HepG2 (cell line): ENCODE data around the gene CKS2. TPM values are rescaled to one million over a fixed set of nuclear protein-coding genes. Genes with fewer than 3 reads are reported as not detected.

Experiments used
- ELF1 ChIP-seq: sonication (generic); formaldehyde crosslinking; IDR thresholded peaks from 2 replicates; pipeline ENCODE4 v1.4.0; 2020; ENCODE audit warnings: missing genetic modification reagents
- HNRNPL ChIP-seq: fragments of 200-400 bp; formaldehyde crosslinking; IDR thresholded peaks from 2 replicates; pipeline ENCODE4 v1.6.1; 2017; ENCODE audit warnings: mild to moderate bottlenecking, low read depth, low read length
- HOXA7 ChIP-seq: sonication (generic); formaldehyde crosslinking; IDR thresholded peaks from 2 replicates; pipeline ENCODE4 v1.8.1; 2022; ENCODE audit warnings: mild to moderate bottlenecking, missing genetic modification reagents, moderate library complexity
- MAFF ChIP-seq: IDR thresholded peaks from 2 replicates; pipeline ENCODE4 v1.6.1; 2011; ENCODE audit warnings: low read depth, low read length, improper control_type of control experiment
- MEIS1 ChIP-seq: sonication (generic); formaldehyde crosslinking; IDR thresholded peaks from 2 replicates; pipeline ENCODE4 v1.9.0; 2021; ENCODE audit warnings: mild to moderate bottlenecking, missing genetic modification reagents, moderate library complexity, borderline replicate concordance
- MTERF4 ChIP-seq: sonication (generic); formaldehyde crosslinking; IDR thresholded peaks from 2 replicates; pipeline ENCODE4 v1.8.0; 2023; ENCODE audit warnings: mild to moderate bottlenecking, missing genetic modification reagents
- NFE2L1 ChIP-seq: sonication (generic); formaldehyde crosslinking; IDR thresholded peaks from 2 replicates; pipeline ENCODE4 v1.4.0; 2020; ENCODE audit warnings: missing genetic modification reagents, mild to moderate bottlenecking, borderline replicate concordance
- SOX13 ChIP-seq, 3 experiments: fragments of 450-650 bp in 1 of 3; sonication (generic) in 1 of 3; formaldehyde crosslinking in 1 of 3; IDR thresholded peaks in 2 of 3; conservative IDR thresholded peaks in 1 of 3; 2 replicates each; pipeline versions ENCODE4 v1.5.0 to v1.6.1; 2016 to 2020; ENCODE audit warnings: antibody characterized with exemption in 1 of 3, mild to moderate bottlenecking in 1 of 3, missing compliant biosample characterization in 1 of 3, missing genetic modification reagents in 1 of 3, moderate library complexity in 1 of 3
- ZNF12 ChIP-seq: sonication (generic); formaldehyde crosslinking; IDR thresholded peaks from 2 replicates; pipeline ENCODE4 v1.5.0; 2020; ENCODE audit warnings: missing genetic modification reagents
- ZNF260 ChIP-seq: sonication (generic); formaldehyde crosslinking; IDR thresholded peaks from 2 replicates; pipeline ENCODE4 v1.4.0; 2020; ENCODE audit warnings: missing genetic modification reagents, low read depth, mild to moderate bottlenecking, borderline replicate concordance
- ZNF326 ChIP-seq: sonication (generic); formaldehyde crosslinking; IDR thresholded peaks from 2 replicates; pipeline ENCODE4 v1.4.0; 2020; ENCODE audit warnings: missing genetic modification reagents, borderline replicate concordance
- ZNF451 ChIP-seq: sonication (generic); formaldehyde crosslinking; IDR thresholded peaks from 2 replicates; pipeline ENCODE4 v1.5.0; 2020; ENCODE audit warnings: mild to moderate bottlenecking, missing genetic modification reagents
- ZNF569 ChIP-seq: sonication (generic); formaldehyde crosslinking; IDR thresholded peaks from 2 replicates; pipeline ENCODE4 v1.5.0; 2020; ENCODE audit warnings: mild to moderate bottlenecking, missing genetic modification reagents, moderate library complexity, borderline replicate concordance
- ZSCAN30 ChIP-seq: sonication (generic); formaldehyde crosslinking; IDR thresholded peaks from 2 replicates; pipeline ENCODE4 v1.5.0; 2020; ENCODE audit warnings: mild to moderate bottlenecking, missing genetic modification reagents
- polyA plus RNA-seq, 8 experiments: library from polyadenylated mRNA; depleted of rRNA in 3 of 8; stranded (reverse) in 7 of 8; unstranded in 1 of 8; fragments of >200 nt; fragmentation: Illumina TruSeq in 4 of 8; extraction: Trizol in 4 of 8; gene quantifications; 2 replicates each; pipeline versions ENCODE4 v1.2.1 to v1.2.3, GENCODE V29; 2011 to 2016; ENCODE audit warnings: low read depth in 4 of 8, missing spikeins in 1 of 8, mixed read lengths in 1 of 8; ENCODE audit not compliant: insufficient read depth in 1 of 8
- total RNA-seq, 5 experiments: library from RNA; depleted of rRNA; stranded (reverse); fragments of >200 nt; fragmentation: Illumina TruSeq; extraction: Trizol; gene quantifications; 2 replicates each; pipeline ENCODE4 v1.2.3, GENCODE V29; 2016; ENCODE audit warnings: low read depth in 1 of 5
- TF ChIP-seq, protein P1 (sequence below), 2 experiments: fragments of 450-650 bp in 1 of 2; sonication (generic) in 1 of 2; formaldehyde crosslinking; IDR thresholded peaks; 2 replicates each; pipeline versions ENCODE4 v1.5.0 to v1.8.0; 2020 to 2022; ENCODE audit warnings: mild to moderate bottlenecking in 1 of 2, missing genetic modification reagents in 1 of 2
- TF ChIP-seq, protein P2 (sequence below): sonication (generic); formaldehyde crosslinking; IDR thresholded peaks from 2 replicates; pipeline ENCODE4 v1.4.0; 2020; ENCODE audit warnings: low read depth, mild to moderate bottlenecking, missing genetic modification reagents
- TF ChIP-seq, protein P3 (sequence below): sonication (generic); formaldehyde crosslinking; IDR thresholded peaks from 2 replicates; pipeline ENCODE4 v1.4.0; 2020; ENCODE audit warnings: missing genetic modification reagents
- TF ChIP-seq, protein P4 (sequence below): sonication (generic); formaldehyde crosslinking; IDR thresholded peaks from 2 replicates; pipeline ENCODE4 v1.4.0; 2020; ENCODE audit warnings: missing genetic modification reagents

The CKS2 gene
- total and polyA plus RNA-seq, 2 of the 13 experiments (the other 11 are each of a cell fraction or from before 2014, with no cell fraction given) = 251 to 317 TPM

DNA sequence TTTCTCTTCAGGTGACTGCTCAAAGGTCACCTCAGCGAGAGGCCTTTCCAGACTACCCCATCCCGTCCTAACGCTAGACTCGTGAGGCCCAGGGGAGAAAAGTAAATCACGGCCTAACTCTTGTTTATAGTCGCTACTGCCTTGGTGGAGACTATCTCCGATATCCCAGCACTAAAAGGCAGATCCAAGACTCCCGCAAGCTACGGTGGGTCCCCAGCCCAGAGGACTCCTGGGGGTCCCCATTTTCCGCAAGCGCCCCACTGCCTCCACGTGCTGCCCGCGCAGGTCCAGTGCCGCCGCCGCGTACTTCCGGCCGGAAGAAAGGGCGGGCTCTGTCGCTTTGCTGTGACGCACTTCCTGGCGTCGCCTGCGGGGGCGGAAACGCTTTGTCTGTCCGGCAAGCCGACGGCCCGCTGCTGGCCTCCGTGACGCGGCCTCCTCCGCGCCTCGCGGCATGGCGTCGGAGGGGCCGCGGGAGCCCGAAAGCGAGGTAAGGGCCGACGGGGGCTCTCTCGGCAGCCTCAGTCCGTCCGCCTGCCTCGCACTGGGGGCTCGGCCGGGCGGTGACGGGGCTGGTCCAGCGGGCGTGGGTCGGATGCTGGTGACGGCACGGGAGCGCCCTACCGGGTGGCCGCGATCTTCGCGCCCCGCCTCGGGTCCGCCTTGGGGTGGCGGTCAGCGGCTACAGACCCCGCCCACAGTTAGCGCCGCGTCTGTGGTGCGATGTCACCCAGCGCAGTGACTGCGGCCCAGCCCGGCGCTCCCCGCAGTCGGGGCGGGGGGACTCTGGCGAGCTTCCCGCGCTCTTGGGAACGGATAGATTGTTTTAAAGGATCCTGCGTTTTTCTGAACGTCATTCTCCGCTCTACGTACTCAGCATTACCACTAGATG lies 7.4 kb downstream of the CKS2 start, which contains the start of gene SECISBP2 (continued):
- TF ChIP-seq MTERF4 (CRISPR knock-in tag) (peak; percentile 94), SOX13 (IDR thresholded peaks at IDR 0.05) (no peak; the same call in 1 of the 2 replicates), SOX13 (CRISPR knock-in tag; conservative IDR thresholded peaks at IDR 0.05 in 1 of 2, IDR thresholded peaks at IDR 0.05 in 1 of 2) (peak in 1 of 2 experiments; percentile 33; a peak in 1 of 4 replicates), ZSCAN30 (peak; percentile 62; the same call in 1 of the 2 replicates), ZNF569 (CRISPR knock-in tag) (no peak), HOXA7 (no peak), MEIS1 (CRISPR knock-in tag) (peak; percentile 70), ZNF12 (CRISPR knock-in tag) (0 out of 2 replicates have a peak, but pooled peaks have one; percentile 11), ZNF260 (CRISPR knock-in tag) (no peak), ELF1 (peak; percentile 97), HNRNPL (peak; percentile 66; the same call in 1 of the 2 replicates), ZNF326 (CRISPR knock-in tag) (no peak), MAFF (0 out of 2 replicates have a peak, but pooled peaks have one; percentile 12), NFE2L1 (CRISPR knock-in tag) (no peak), ZNF451 (peak; percentile 77)
- TF ChIP-seq, protein P1, sequence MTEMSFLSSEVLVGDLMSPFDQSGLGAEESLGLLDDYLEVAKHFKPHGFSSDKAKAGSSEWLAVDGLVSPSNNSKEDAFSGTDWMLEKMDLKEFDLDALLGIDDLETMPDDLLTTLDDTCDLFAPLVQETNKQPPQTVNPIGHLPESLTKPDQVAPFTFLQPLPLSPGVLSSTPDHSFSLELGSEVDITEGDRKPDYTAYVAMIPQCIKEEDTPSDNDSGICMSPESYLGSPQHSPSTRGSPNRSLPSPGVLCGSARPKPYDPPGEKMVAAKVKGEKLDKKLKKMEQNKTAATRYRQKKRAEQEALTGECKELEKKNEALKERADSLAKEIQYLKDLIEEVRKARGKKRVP (CRISPR knock-in tag; IDR thresholded peaks at IDR 0.05) = peak in 1 of 2 experiments; percentile 92; a peak in 2 of 4 replicates
- TF ChIP-seq, protein P2, sequence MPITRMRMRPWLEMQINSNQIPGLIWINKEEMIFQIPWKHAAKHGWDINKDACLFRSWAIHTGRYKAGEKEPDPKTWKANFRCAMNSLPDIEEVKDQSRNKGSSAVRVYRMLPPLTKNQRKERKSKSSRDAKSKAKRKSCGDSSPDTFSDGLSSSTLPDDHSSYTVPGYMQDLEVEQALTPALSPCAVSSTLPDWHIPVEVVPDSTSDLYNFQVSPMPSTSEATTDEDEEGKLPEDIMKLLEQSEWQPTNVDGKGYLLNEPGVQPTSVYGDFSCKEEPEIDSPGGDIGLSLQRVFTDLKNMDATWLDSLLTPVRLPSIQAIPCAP = no peak
- TF ChIP-seq, protein P3, sequence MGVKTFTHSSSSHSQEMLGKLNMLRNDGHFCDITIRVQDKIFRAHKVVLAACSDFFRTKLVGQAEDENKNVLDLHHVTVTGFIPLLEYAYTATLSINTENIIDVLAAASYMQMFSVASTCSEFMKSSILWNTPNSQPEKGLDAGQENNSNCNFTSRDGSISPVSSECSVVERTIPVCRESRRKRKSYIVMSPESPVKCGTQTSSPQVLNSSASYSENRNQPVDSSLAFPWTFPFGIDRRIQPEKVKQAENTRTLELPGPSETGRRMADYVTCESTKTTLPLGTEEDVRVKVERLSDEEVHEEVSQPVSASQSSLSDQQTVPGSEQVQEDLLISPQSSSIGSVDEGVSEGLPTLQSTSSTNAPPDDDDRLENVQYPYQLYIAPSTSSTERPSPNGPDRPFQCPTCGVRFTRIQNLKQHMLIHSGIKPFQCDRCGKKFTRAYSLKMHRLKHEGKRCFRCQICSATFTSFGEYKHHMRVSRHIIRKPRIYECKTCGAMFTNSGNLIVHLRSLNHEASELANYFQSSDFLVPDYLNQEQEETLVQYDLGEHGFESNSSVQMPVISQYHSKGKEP (CRISPR knock-in tag) = peak; percentile 78; the same call in 1 of the 2 replicates
- TF ChIP-seq, protein P4, sequence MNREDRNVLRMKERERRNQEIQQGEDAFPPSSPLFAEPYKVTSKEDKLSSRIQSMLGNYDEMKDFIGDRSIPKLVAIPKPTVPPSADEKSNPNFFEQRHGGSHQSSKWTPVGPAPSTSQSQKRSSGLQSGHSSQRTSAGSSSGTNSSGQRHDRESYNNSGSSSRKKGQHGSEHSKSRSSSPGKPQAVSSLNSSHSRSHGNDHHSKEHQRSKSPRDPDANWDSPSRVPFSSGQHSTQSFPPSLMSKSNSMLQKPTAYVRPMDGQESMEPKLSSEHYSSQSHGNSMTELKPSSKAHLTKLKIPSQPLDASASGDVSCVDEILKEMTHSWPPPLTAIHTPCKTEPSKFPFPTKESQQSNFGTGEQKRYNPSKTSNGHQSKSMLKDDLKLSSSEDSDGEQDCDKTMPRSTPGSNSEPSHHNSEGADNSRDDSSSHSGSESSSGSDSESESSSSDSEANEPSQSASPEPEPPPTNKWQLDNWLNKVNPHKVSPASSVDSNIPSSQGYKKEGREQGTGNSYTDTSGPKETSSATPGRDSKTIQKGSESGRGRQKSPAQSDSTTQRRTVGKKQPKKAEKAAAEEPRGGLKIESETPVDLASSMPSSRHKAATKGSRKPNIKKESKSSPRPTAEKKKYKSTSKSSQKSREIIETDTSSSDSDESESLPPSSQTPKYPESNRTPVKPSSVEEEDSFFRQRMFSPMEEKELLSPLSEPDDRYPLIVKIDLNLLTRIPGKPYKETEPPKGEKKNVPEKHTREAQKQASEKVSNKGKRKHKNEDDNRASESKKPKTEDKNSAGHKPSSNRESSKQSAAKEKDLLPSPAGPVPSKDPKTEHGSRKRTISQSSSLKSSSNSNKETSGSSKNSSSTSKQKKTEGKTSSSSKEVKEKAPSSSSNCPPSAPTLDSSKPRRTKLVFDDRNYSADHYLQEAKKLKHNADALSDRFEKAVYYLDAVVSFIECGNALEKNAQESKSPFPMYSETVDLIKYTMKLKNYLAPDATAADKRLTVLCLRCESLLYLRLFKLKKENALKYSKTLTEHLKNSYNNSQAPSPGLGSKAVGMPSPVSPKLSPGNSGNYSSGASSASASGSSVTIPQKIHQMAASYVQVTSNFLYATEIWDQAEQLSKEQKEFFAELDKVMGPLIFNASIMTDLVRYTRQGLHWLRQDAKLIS = no peak
